ENCODE results near the gene DUOXA2.
"Not testable (repeated sequence)": the region's sequence is repeated elsewhere in the genome, so short reads cannot be mapped to it uniquely, and the experiment has no call there.

The DUOXA2 gene

DNA sequence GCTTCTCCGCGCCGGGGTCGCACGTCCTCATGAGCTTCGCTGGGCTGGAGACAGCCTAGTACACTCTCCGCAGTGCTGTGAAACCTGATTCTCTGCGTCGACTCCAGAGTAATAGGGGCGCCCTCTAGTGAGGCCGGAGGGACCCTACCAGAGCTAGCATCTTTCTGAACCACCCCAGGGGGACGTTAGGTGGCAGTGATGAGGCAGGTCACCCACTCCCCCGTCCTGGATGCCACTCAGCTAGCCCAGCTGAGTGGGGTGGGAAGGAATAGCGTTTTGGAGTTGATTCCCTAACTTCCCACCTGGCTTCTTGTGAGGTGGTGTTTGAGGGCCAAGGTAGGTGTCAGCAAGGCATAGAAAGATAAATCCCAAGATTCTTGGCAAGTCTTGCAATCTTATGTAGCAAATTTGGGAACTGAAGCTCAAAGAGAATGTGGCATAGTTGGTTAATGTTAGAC lies 4.0 kb downstream of the DUOXA2 start:
- DNase-seq = peak; percentile 81

DNA sequence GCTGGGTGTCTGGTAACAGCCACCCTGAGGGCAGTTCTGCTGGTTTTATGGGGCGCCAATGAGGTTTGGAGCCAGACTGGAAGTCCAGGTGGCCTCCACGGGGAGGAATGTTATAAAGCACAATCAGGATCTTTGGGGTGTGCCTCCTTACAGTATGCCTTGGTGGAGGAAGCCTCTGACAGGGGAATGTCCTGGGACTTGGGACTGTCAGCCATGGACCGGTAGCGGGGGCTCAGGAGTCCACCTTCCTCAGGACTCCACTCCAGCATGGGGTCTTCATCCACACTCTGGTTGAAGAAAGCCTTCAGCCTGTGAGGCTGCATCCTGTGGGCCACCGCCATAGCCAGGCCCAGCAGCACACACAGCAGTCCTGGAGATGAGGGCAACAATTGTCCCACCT lies 4.9 kb downstream of the DUOXA2 start:
- DNase-seq = no peak

- no peak for DNase-seq
Observed at GRCh38 chr15:45120081-45120972, 6.2 kb downstream of the DUOXA2 start.

DNA sequence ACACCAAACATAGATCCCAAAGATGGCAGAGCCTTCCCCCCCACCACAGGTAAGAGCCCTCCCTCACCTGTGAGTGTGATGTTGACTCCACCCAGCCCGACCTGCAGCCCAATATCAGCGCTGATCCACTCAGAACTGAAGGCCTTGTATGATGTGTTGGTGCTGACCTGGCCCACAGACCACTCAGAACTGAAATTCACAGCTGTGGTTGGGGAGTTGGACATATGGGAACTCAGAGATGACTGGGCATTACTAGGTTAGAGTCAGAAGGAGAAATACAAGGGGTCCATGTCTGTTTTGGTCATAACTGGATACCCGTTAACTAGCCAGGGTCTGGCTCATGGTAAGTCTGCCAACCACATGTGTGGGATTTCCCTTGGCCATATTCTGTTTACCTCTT lies 6.9 kb downstream of the DUOXA2 start:
- no peak for DNase-seq

- no peak for DNase-seq
Observed at GRCh38 chr15:45121706-45122417, 7.7 kb downstream of the DUOXA2 start.

DNA sequence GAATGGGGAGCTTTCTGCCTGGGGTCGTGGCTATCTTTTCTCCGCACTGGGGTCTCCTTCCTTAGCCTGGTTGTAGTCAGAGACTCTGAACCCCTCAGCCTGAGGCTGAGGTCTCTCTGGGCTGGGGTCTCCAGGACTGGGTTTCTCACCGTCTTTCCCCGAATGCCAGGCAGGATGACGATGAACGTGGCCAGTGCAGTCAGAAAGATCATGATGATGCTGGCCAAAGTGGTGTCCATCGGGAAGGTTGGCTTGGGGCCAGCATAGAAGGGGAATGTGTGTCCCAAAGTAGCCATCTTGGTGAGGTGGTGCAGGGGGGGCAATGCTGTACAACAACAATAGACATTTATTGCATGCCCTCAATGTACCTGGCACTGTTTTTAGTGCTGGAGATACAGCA lies 8.6 kb downstream of the DUOXA2 start:
- DNase-seq = no peak

- no peak for DNase-seq
Observed at GRCh38 chr15:45123397-45123796, 9.3 kb downstream of the DUOXA2 start.

- peak; percentile 47 for DNase-seq
Observed at GRCh38 chr15:45126535-45127158, 12.5 kb downstream of the DUOXA2 start.

GRCh38 chr15:45128971-45129639 lies 15.0 kb downstream of the DUOXA2 start:
- no peak for DNase-seq

DNA sequence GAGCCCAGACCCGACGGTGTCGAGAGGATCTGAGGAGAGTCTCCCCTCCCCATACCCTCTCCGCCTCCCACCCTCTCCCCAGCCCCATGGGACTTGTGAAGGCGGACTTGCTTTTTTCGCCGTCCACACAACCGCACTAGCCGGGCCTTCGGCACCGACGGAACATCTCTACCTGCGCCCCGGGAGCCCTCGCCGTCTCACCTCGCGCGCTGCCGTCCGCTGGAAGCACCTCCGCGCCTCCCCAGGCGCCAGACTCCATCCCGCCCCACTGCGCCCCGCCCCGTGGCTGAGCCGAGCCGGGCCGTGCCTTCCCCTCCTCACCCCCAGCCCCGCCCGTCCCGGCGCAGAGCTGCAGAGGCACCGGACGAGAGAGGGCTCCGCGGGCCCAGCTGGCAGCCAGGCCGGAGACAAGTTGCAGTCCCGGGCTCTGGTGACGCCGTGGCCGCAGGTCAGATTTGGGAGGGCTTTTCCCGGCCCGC lies 15.6 kb downstream of the DUOXA2 start, which contains the start of the genes DUOX1 and DUOXA1:
Gene DUOX1 (plus strand): TSS at position 344 of the 479 bp plus-strand sequence. CDS start 1,973 bp downstream, outside the sequence.
Gene DUOXA1 (minus strand): TSS at position 229 of the 479 bp plus-strand sequence. CDS start 6,865 bp downstream, outside the sequence.
- DNase-seq = peak; percentile 28

- DNase-seq = no peak
Observed at GRCh38 chr15:45130291-45131000, 16.3 kb downstream of the DUOXA2 start.

DNA sequence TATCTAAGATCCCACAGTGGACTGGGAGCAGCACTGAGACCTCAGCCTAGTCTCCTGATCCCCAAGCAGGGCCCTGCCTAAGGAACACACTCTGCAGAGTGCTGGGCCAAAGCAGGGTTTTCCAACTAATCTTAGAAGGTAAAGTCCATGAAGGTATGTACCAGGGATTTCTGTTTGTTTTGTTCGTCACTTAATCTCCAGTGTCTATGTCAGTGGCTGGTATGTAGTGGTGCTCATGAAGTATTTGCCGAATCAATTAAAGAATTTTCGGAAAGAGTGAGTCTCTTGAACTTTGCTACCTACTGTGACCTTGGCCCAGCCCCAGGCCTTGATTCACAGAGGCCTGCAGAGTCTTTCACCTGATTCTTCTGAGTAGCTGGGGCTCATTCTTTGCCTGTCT lies 17.4 kb downstream of the DUOXA2 start:
- DNase-seq = no peak

GRCh38 chr15:45132844-45133560 lies 18.9 kb downstream of the DUOXA2 start:
- DNase-seq = no peak

GRCh38 chr15:45133561-45133920 lies 19.4 kb downstream of the DUOXA2 start:
- no peak for DNase-seq

DNA sequence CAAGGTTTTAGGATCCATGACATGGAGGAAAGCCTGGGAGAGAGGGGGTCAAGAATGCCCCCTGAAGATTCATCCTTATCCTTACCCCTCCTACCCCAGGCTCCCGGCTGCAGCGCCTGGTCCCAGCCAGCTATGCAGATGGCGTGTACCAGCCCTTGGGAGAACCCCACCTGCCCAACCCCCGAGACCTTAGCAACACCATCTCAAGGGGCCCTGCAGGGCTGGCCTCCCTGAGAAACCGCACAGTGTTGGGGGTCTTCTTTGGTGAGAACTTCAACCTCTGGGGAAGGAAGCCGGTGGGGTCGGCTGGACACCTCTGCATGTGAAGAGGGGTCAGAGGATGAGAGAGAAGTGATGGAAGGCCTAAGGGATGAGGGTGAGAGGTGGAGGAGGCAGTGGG lies 19.9 kb downstream of the DUOXA2 start:
- no peak for DNase-seq

DNA sequence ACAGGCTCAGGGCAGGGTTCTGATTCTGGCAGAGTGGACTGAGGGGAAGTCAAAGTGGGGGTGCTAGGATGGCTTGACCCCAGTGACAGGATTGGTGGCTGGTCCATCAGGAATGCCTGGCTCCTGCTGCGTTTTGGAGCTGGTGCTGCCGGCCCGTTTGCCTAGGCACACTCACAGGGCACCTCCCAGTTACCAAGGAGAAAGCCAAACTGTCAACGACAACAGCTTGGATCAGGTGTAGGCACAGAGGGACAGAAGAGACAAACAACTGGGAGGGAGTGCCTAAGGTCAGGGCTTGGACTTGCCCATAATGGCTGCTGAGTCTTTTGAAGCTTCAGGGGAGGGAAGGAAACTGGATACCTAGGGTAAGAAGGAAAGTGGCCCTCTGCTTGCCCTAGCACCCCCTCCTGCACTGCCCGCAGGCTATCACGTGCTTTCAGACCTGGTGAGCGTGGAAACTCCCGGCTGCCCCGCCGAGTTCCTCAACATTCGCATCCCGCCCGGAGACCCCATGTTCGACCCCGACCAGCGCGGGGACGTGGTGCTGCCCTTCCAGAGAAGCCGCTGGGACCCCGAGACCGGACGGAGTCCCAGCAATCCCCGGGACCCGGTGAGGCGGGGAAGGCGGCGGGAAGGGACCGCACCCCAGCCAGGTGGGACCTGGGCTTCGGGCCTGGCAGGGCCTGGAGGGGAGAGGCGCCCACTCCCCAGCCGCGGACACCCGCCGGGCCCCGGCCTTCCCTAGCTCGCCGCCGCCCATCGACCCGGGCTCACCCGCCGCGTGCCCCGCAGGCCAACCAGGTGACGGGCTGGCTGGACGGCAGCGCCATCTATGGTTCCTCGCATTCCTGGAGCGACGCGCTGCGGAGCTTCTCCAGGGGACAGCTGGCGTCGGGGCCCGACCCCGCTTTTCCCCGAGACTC lies 20.8 kb downstream of the DUOXA2 start:
- DNase-seq = no peak

DNA sequence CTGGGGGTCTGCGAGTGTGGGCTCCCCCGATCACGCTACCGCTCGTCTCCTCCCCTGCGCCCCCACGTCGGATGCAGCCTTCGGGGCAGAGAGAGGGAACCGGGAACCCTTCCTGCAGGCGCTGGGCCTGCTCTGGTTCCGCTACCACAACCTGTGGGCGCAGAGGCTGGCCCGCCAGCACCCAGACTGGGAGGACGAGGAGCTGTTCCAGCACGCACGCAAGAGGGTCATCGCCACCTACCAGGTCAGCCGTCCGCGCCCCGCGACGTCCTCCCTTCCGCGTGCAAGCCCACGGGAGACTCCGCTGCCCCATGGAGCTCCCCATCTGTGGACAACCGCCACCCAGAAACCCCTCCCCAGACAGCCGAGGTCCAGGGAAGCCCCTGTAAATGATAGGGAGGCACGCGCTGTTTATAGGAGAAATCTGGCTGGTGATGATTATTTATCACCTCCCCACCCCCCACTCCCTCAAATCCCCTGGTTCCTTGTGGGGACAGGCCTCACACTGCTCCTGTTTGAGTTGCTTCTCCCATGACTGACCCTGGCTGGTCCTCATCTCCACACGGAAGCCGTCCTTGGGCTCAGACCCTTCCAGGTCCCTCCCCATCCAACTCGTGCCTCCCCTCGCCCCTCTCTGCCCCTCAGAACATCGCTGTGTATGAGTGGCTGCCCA lies 21.7 kb downstream of the DUOXA2 start:
- not testable (repeated sequence) for DNase-seq

DNA sequence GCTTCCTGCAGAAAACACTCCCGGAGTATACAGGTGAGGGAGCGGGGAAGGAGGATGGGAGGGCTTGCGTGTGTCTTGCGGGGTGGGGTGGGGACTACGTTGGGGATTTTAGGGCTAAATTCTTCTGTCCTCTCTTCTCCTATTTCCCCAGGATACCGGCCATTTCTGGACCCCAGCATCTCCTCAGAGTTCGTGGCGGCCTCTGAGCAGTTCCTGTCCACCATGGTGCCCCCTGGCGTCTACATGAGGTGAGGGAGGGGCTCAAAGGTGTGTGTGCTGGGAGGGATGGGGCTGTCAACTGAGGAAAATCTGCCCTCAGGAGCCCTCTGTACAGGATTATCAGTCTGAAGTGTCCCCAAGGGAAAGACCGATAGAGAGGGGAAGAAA lies 22.2 kb downstream of the DUOXA2 start:
- no peak for DNase-seq

DNA sequence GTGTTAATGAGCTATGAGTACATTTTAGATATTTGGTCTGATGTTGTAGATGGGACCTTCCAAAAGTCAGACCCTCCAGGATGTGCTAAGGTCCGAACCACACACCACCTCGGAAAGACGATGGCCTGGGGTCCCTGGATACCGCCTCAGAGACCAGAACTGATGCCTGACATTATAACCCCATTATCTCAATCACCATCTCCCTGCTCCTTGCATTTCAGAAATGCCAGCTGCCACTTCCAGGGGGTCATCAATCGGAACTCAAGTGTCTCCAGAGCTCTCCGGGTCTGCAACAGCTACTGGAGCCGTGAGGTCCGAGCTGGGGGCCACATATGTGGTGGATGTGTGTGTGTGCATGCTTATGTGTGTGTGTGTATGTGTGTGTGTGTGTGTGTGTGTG lies 23.6 kb downstream of the DUOXA2 start:
- no peak for DNase-seq
